ENCODE results near the gene PCDH15.

DNA sequence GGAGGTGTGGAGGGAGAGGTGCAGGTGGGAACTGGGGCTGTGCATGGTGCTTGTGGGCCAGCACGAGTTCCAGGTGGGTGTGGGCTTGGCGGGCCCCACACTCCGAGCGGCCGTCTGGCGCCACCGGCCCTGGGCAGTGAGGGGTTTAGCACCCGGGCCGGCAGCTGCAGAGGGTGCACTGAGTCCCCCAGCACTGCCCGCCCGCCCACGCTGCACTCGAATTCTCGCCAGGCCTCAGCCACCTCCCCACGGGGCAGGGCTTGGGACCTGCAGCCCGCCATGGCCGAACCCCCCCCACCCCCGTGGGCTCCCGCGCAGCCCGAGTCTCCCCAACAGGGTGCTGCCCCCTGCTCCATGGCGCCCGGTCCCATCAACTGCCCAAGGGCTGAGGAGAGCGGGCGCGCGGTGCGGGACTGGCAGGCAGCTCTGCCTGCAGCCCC lies 810.2 kb downstream of the PCDH15 start:
- TF ChIP-seq, protein P1, sequence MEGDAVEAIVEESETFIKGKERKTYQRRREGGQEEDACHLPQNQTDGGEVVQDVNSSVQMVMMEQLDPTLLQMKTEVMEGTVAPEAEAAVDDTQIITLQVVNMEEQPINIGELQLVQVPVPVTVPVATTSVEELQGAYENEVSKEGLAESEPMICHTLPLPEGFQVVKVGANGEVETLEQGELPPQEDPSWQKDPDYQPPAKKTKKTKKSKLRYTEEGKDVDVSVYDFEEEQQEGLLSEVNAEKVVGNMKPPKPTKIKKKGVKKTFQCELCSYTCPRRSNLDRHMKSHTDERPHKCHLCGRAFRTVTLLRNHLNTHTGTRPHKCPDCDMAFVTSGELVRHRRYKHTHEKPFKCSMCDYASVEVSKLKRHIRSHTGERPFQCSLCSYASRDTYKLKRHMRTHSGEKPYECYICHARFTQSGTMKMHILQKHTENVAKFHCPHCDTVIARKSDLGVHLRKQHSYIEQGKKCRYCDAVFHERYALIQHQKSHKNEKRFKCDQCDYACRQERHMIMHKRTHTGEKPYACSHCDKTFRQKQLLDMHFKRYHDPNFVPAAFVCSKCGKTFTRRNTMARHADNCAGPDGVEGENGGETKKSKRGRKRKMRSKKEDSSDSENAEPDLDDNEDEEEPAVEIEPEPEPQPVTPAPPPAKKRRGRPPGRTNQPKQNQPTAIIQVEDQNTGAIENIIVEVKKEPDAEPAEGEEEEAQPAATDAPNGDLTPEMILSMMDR (IDR thresholded peaks at IDR 0.05; ENCODE audit: insufficient read depth, low read length, poor library complexity, severe bottlenecking): no peak
- no peak for TF ChIP-seq EZH2phosphoT487 (conservative IDR thresholded peaks at IDR 0.05; ENCODE audit: low read length)
